Nephron progenitor cell (in vitro differentiated cells): ENCODE measurements around the gene PMVK.
"Not testable (repeated sequence)": the region's sequence is repeated elsewhere in the genome, so short reads cannot be mapped to it uniquely, and the experiment has no call there.

Experiments
- DNase-seq: peaks from one replicate; pipeline ENCODE4 v3.0.0; 2021
- H3K27ac Mint-ChIP-seq: 2 replicates; pipeline ENCODE4 v1.8.0; 2021; ENCODE audit warnings: mild to moderate bottlenecking, moderate library complexity, mixed read lengths
- H3K27me3 Mint-ChIP-seq: 2 replicates; pipeline ENCODE4 v1.8.0; 2021; ENCODE audit warnings: mild to moderate bottlenecking, low read depth, mixed read lengths; ENCODE audit not compliant: poor library complexity
- H3K36me3 Mint-ChIP-seq: 2 replicates; pipeline ENCODE4 v1.8.0; 2021; ENCODE audit warnings: low read depth, mixed read lengths
- H3K4me1 Mint-ChIP-seq: 2 replicates; pipeline ENCODE4 v1.8.0; 2021; ENCODE audit warnings: mixed read lengths
- H3K4me3 Mint-ChIP-seq: 2 replicates; pipeline ENCODE4 v1.8.0; 2021; ENCODE audit warnings: mild to moderate bottlenecking, moderate library complexity, mixed read lengths
- H3K9me3 Mint-ChIP-seq: 2 replicates; pipeline ENCODE4 v1.8.0; 2021; ENCODE audit warnings: mild to moderate bottlenecking, moderate library complexity, mixed read lengths
- CTCF ChIP-seq: fragments of 200-600 bp; sonication (generic); IDR thresholded peaks from 2 replicates; pipeline ENCODE4 v1.5.0; 2021; ENCODE audit warnings: antibody characterized with exemption

The PMVK gene

DNA sequence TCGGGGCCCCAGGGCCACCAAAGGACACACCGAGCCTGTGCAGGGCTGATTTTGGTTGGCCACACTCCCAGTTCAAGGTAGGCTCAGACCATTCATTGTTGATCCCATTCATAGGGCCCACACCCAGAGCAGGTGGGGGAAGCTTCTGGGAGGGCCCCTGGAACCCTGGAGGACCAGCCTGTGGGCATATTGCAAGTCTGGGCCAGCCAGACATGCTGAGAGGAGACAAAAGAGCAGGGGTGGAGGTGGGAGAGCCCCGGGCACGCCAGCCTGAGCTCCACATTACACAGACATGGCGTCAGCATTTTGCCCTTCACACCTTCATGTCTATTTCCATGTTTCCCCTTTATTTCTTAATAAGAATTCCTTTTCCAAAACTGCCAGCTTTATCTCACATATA is 25.7 kb downstream of the PMVK start:
- H3K36me3 Mint-ChIP-seq, result peaks cover 5% of the 10 kb centered on the region
- H3K27ac Mint-ChIP-seq, result no peak overlapping the region
- DNase-seq, result no peak
- no peak overlapping the region for H3K4me3 Mint-ChIP-seq
- no peak for TF ChIP-seq CTCF
- H3K4me1 Mint-ChIP-seq, result no peaks in the 10 kb centered on the region
- peaks cover 20% of the 10 kb centered on the region for H3K27me3 Mint-ChIP-seq
- peaks cover 25% of the 10 kb centered on the region for H3K9me3 Mint-ChIP-seq

GRCh38 chr1:154908937-154909336 is 27.6 kb downstream of the PMVK start:
- Mint-ChIP-seq H3K27me3 (peaks cover 13% of the 10 kb centered on the region), H3K4me3 (no peak overlapping the region), H3K4me1 (no peaks in the 10 kb centered on the region), H3K27ac (no peak overlapping the region), H3K36me3 (peaks cover 5% of the 10 kb centered on the region), H3K9me3 (peaks cover 25% of the 10 kb centered on the region)
- DNase-seq, result no peak
- TF ChIP-seq CTCF, result no peak

DNA sequence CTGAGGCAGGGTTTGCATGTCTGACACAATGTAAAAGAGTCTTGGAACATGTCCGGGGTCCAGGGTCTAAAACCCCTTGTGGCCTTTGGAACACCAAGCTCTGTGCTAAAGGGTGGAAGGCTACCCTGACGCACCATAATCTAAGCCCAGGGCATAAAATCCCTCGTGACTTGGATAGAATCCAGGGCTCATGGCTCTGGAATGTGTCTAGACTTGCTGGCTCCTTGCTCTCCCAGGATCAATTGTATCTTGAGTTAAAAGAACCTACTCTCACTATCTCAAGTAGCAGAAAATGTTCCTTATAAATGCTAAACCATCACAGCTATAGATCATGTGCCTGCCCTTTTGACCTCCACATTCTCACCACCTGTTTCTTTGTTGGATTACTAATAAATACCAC is 28.4 kb downstream of the PMVK start:
- peaks cover 25% of the 10 kb centered on the region for H3K9me3 Mint-ChIP-seq
- not testable (repeated sequence) for H3K4me3 Mint-ChIP-seq, H3K4me1 Mint-ChIP-seq, DNase-seq, H3K27ac Mint-ChIP-seq, H3K27me3 Mint-ChIP-seq, H3K36me3 Mint-ChIP-seq

GRCh38 chr1:154906621-154907081 is 29.9 kb downstream of the PMVK start:
- DNase-seq, result no peak
- Mint-ChIP-seq H3K9me3 (peaks cover 25% of the 10 kb centered on the region), H3K27ac (no peak overlapping the region), H3K36me3 (peaks cover 5% of the 10 kb centered on the region), H3K4me3 (no peak overlapping the region), H3K4me1 (no peaks in the 10 kb centered on the region), H3K27me3 (peaks cover 7% of the 10 kb centered on the region)
- TF ChIP-seq CTCF, result no peak

- Mint-ChIP-seq H3K4me3 (no peak overlapping the region), H3K27me3 (peaks cover 12% of the 10 kb centered on the region), H3K27ac (no peak overlapping the region), H3K4me1 (no peaks in the 10 kb centered on the region), H3K36me3 (peaks cover 5% of the 10 kb centered on the region), H3K9me3 (peaks cover 16% of the 10 kb centered on the region)
- no peak for DNase-seq
- no peak for TF ChIP-seq CTCF
These were observed 33.5 kb downstream of the PMVK start for GRCh38 chr1:154902938-154903566.

DNA sequence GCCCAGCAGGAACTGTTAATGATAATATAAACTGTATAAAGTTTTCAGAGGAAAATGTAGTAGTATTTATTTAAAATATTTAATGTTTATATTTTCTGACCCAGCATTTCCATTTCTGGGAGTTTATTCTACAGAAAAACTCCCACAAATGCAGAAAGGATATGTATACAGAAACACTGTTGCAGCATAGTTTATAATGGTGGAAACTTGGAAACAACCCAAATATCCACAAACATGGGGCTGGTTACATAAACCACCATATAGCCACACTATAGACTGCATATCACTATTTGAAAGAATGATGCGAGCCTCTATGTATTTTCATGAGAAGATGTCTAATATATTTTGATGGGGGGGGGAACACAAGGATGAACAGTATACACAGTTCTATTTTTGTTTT is 34.9 kb downstream of the PMVK start:
- no peaks in the 10 kb centered on the region for H3K36me3 Mint-ChIP-seq
- DNase-seq, result no peak
- peaks cover 3% of the 10 kb centered on the region for H3K9me3 Mint-ChIP-seq
- TF ChIP-seq CTCF, result no peak
- H3K4me1 Mint-ChIP-seq, result no peaks in the 10 kb centered on the region
- no peak overlapping the region for H3K27ac Mint-ChIP-seq
- peaks cover 14% of the 10 kb centered on the region for H3K27me3 Mint-ChIP-seq
- H3K4me3 Mint-ChIP-seq, result no peak overlapping the region
